A673 (cell line): Measurements from ENCODE around the gene SEMA4G.

Source experiments
- CTCF ChIP-seq: fragments of 300-800, 200-600 bp; sonication (generic); conservative IDR thresholded peaks from 2 replicates; pipeline ENCODE4 v1.5.1; 2017; ENCODE audit warnings: low read depth, mild to moderate bottlenecking, antibody characterized with exemption, low read length, moderate library complexity, mixed read lengths
- EZH2 ChIP-seq: fragments of 200-600 bp; sonication (generic); IDR thresholded peaks from 2 replicates; pipeline ENCODE4 v1.6.1; 2017; ENCODE audit warnings: borderline replicate concordance, low read depth, mild to moderate bottlenecking, mixed read lengths, antibody characterized with exemption, low read length; ENCODE audit not compliant: poor library complexity, severe bottlenecking

DNA sequence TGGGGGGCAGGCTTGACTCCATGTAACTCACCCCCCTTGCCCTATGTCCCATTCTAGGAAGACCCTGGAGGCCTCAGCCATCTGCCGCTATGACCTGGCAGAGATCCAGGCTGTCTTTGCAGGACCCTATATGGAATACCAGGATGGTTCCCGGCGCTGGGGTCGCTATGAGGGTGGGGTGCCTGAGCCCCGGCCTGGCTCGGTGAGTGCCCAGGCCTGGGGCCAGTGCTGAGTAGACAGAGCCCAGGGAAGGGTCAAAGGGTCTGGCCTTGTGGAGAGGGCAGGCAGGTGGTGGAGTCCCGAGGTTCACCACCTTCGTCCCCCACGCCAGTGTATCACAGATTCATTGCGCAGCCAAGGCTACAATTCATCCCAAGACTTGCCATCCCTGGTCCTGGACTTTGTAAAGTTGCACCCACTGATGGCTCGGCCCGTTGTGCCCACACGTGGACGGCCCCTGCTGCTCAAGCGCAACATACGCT, 10.5 kb downstream of the SEMA4G start:
- TF ChIP-seq EZH2 (no peak), CTCF (no peak)
